SU-DHL-6 (cell line): ENCODE results near the gene DNAAF8.

Source experiments
- CTCF ChIP-seq: fragments of 200-600 bp; sonication (generic); IDR thresholded peaks from one replicate; pipeline ENCODE4 v1.5.1; 2017; ENCODE audit warnings: antibody characterized with exemption, mild to moderate bottlenecking, low read length, moderate library complexity; ENCODE audit not compliant: insufficient read depth, poor library complexity, severe bottlenecking
- EZH2phosphoT487 ChIP-seq: fragments of 200-600 bp; sonication (generic), shearing (Covaris generic); conservative IDR thresholded peaks from 2 replicates; pipeline ENCODE4 v1.6.1; 2018; ENCODE audit warnings: mild to moderate bottlenecking, antibody characterized with exemption, low read length, moderate library complexity, mixed read lengths

- TF ChIP-seq CTCF (no peak), EZH2phosphoT487 (no peak)
Measured at GRCh38 chr16:4748682-4749411, 14.5 kb downstream of the DNAAF8 start.
